Right cardiac atrium (tissue), 5 donors: ENCODE measurements around the gene CWF19L2. TPM values are rescaled to one million over a fixed set of nuclear protein-coding genes. Genes with fewer than 3 reads are reported as not detected.

Source experiments
- ATAC-seq, 2 donors: fragments of 200-7000 bp; cut with Tn5 transposase; one replicate each; pipeline versions ENCODE4 v1.8.0 to v1.9.1; 2020; ENCODE audit warnings: moderate library complexity in 2 of 2, mild to moderate bottlenecking in 1 of 2
- DNase-seq, 3 donors: peaks; one replicate each; pipeline ENCODE4 v3.0.0-alpha.2; 2020
- H3K27ac ChIP-seq: one replicate; pipeline ENCODE4 v1.5.1; 2013; ENCODE audit warnings: mild to moderate bottlenecking, low read length, control low read depth, moderate library complexity
- H3K27me3 ChIP-seq: one replicate; pipeline ENCODE4 v1.6.1; 2013; ENCODE audit not compliant: control insufficient read depth, insufficient read depth
- H3K4me1 ChIP-seq: one replicate; pipeline ENCODE4 v1.6.1; 2013; ENCODE audit warnings: low read length; ENCODE audit not compliant: control insufficient read depth, insufficient read depth
- H3K4me3 ChIP-seq: one replicate; pipeline ENCODE4 v1.5.1; 2013; ENCODE audit warnings: low read length, control low read depth
- H3K9me3 ChIP-seq: one replicate; pipeline ENCODE4 v1.6.1; 2013; ENCODE audit warnings: low read length; ENCODE audit not compliant: control insufficient read depth
- WGBS: extraction: QIAGEN DNeasy Blood & Tissue Kit; methylation state at CpG from one replicate; pipeline ENCODE4 v1.1.7; 2013; 5-methylcytosine and 5-hydroxymethylcytosine counted together
- intact Hi-C, 4 donors: fragments of 100-400 bp; cut with DNase I; formaldehyde crosslinking; loops; one replicate each; pipeline versions ENCODE4 v1.11.0 to v1.14.0; 2022 to 2023
- polyA plus RNA-seq: library from polyadenylated mRNA; stranded (reverse); fragments of 200-250 nt; gene quantifications from one replicate; pipeline ENCODE4 v1.2.3, GENCODE V29; 2013
- total RNA-seq, 4 donors: library from RNA; stranded (reverse); fragmentation: NEBNext Ultra II Directional; extraction: Animal tissue kit (Norgen Biotek cat#: 25700); gene quantifications; one replicate each; pipeline ENCODE4 v1.2.1, GENCODE V29; 2021
- donor health status: healthy with polysubstance abuse.
- donor health status: DM: no; HTN: yes; CAD: no.
- donor health status: DM: no; HTN: no; CAD: no.
- donor health status: DM: no; HTN: yes; CAD: no; lungs with severe emphysema.
- donor health status: DM: yes; HTN: yes; CAD: no.

CWF19L2 gene
- total and polyA plus RNA-seq, 5 donors = 5.3 to 12.7 (median 11.7) TPM

- WGBS = 96% methylated on average over 1 of the region's 1 CpG
- no peaks in the 10 kb centered on the region for H3K4me1 ChIP-seq
Measured at GRCh38 chr11:107384144-107384852, 73.3 kb downstream of the CWF19L2 start.

DNA sequence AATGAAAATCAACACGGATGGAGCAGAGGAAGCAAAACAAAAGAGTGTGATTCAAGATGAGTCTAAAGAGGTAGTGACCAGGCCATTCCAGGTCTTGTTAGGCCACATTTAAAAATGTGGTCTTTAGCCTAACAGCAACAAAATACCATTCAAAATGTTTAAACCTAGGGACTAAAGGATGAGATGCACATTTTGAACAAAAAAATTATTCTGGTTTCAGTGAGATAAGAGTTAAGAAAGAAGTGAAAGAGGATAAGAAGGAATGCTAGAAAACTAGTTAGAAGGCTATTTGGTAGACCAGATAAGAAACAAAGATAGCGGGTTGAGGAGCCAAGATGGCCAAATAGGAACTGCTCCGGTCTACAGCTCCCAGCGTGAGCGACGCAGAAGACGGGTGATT, 85.2 kb downstream of the CWF19L2 start:
- ATAC-seq = no peak
- no peaks in the 10 kb centered on the region for H3K9me3 ChIP-seq
- H3K4me1 ChIP-seq = no peaks in the 10 kb centered on the region
- no peak for DNase-seq
- no peaks in the 10 kb centered on the region for H3K27me3 ChIP-seq
- no peak overlapping the region for H3K4me3 ChIP-seq
- intact Hi-C loops = no loop called here
- 90% methylated on average over 7 of the region's 7 CpGs for WGBS
- no peak overlapping the region for H3K27ac ChIP-seq

More at GRCh38 chr11:107384144-107384852, 73.3 kb downstream of the CWF19L2 start:
- Histone ChIP-seq H3K9me3 (no peaks in the 10 kb centered on the region), H3K27ac (no peak overlapping the region), H3K27me3 (no peaks in the 10 kb centered on the region), H3K4me3 (no peak overlapping the region)
- no peak for DNase-seq
- no peak for ATAC-seq
- intact Hi-C loops = no loop called here

DNA sequence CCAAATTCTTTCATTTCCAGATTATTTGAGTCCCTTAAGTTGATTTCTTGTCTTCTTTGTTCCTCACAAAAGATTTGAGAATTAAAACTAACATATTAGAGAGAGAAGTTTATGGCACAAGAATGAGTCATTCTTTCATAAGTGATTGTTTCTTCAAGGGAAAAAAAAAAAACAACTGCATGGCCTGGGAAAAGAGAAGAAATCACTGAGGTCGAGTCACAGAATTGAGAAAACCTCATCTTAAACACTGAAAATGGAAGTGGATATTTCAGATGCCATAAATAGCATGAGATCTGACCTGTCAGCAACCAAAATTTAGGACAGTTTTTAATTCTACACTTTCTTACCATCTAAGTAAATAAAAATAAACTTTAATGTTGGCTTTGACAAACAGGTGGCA, 87.2 kb downstream of the CWF19L2 start:
- DNase-seq (no peak), ATAC-seq (no peak)
- no peaks in the 10 kb centered on the region for H3K4me1 ChIP-seq
- H3K4me3 ChIP-seq = no peak overlapping the region
- intact Hi-C loops = no loop called here
- no peaks in the 10 kb centered on the region for H3K9me3 ChIP-seq
- WGBS = 27% methylated on average over 1 of the region's 1 CpG
- H3K27me3 ChIP-seq = no peaks in the 10 kb centered on the region
- H3K27ac ChIP-seq = no peak overlapping the region

GRCh38 chr11:107359701-107360100, 97.9 kb downstream of the CWF19L2 start:
- H3K27me3 ChIP-seq = no peaks in the 10 kb centered on the region
- 94% methylated on average over 4 of the region's 4 CpGs for WGBS
- intact Hi-C loops = no loop called here
- ATAC-seq (no peak), DNase-seq (no peak)
- no peak overlapping the region for H3K4me3 ChIP-seq
- H3K9me3 ChIP-seq = no peaks in the 10 kb centered on the region
- peaks cover 1% of the 10 kb centered on the region for H3K4me1 ChIP-seq
- H3K27ac ChIP-seq = no peak overlapping the region

DNA sequence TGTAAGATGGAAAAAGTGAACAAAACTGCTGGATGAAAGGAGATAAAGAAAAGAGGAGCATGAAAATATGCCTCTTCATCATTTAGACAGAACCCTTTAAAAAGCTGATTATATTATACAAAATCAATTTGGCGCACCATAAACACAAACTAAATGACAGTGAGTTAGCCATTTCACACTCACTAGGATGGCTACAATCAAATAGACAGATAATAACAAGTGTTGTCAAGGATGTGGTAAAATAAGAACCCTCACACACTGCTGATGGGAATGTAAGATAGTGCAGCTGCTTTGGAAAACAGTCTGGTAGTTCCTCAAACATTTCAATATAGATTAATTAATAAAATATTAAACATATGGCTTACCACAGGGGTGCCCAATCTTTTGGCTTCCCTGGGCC, 99.7 kb downstream of the CWF19L2 start:
- DNase-seq (no peak), ATAC-seq (no peak)
- no peak overlapping the region for H3K4me3 ChIP-seq
- H3K27ac ChIP-seq = no peak overlapping the region
- H3K27me3 ChIP-seq = no peaks in the 10 kb centered on the region
- intact Hi-C loops = no loop called here
- H3K9me3 ChIP-seq = no peaks in the 10 kb centered on the region
- peaks cover 1% of the 10 kb centered on the region for H3K4me1 ChIP-seq
- WGBS = 53% methylated on average over 1 of the region's 1 CpG

DNA sequence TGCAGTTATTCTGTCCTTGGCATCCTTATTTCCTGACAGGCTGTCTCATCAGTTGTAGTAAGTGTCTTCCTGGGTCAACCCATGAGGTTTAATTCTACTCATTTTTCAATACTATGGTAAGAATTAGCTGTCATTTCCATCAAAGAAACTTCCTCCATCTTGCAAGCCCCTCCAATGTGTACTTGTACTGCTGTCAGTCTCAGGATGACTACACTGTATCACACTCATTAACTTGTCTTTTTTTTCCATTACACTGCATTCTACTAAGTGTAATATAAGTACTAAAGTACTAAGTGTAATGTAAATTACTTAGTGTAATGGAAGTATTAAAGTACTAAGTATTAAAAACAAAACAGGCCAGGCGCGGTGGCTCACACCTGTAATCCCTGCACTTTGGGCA, 102.8 kb downstream of the CWF19L2 start:
- WGBS = 70% methylated on average over 2 of the region's 2 CpGs
- H3K4me1 ChIP-seq = peaks cover 1% of the 10 kb centered on the region
- no peak overlapping the region for H3K27ac ChIP-seq
- ATAC-seq = no peak
- intact Hi-C loops = no loop called here
- H3K27me3 ChIP-seq = no peaks in the 10 kb centered on the region
- no peak for DNase-seq
- no peak overlapping the region for H3K4me3 ChIP-seq
- H3K9me3 ChIP-seq = no peaks in the 10 kb centered on the region

- DNase-seq (no peak), ATAC-seq (no peak)
- no peak overlapping the region for H3K27ac ChIP-seq
- intact Hi-C loops = no loop called here
- H3K4me1 ChIP-seq = no peaks in the 10 kb centered on the region
- H3K4me3 ChIP-seq = no peak overlapping the region
- WGBS = 95% methylated on average over 2 of the region's 2 CpGs
- no peaks in the 10 kb centered on the region for H3K9me3 ChIP-seq
- H3K27me3 ChIP-seq = no peaks in the 10 kb centered on the region
Measured at GRCh38 chr11:107337917-107338316, 119.7 kb downstream of the CWF19L2 start.

- intact Hi-C loops = no loop called here
- H3K9me3 ChIP-seq = no peaks in the 10 kb centered on the region
- no peak overlapping the region for H3K27ac ChIP-seq
- ATAC-seq (no peak), DNase-seq (no peak)
- 95% methylated on average over 1 of the region's 1 CpG for WGBS
- no peak overlapping the region for H3K4me3 ChIP-seq
- no peaks in the 10 kb centered on the region for H3K4me1 ChIP-seq
- H3K27me3 ChIP-seq = no peaks in the 10 kb centered on the region
Measured at GRCh38 chr11:107331728-107332127, 125.9 kb downstream of the CWF19L2 start.

- no peak overlapping the region for H3K27ac ChIP-seq
- H3K4me3 ChIP-seq = no peak overlapping the region
- WGBS = 96% methylated on average over 3 of the region's 3 CpGs
- ATAC-seq (no peak), DNase-seq (no peak)
- H3K4me1 ChIP-seq = no peaks in the 10 kb centered on the region
- intact Hi-C loops = no loop called here
- no peaks in the 10 kb centered on the region for H3K27me3 ChIP-seq
- H3K9me3 ChIP-seq = no peaks in the 10 kb centered on the region
Measured at GRCh38 chr11:107329164-107329563, 128.5 kb downstream of the CWF19L2 start.

- WGBS = 48% methylated on average over 1 of the region's 1 CpG
- ATAC-seq (no peak), DNase-seq (no peak)
- Histone ChIP-seq H3K27ac (no peak overlapping the region), H3K9me3 (no peaks in the 10 kb centered on the region), H3K27me3 (no peaks in the 10 kb centered on the region), H3K4me1 (no peaks in the 10 kb centered on the region), H3K4me3 (no peak overlapping the region)
- intact Hi-C loops = no loop called here
Measured at GRCh38 chr11:107316426-107316825, 141.2 kb downstream of the CWF19L2 start.

- no peaks in the 10 kb centered on the region for H3K27me3 ChIP-seq
- intact Hi-C loops = no loop called here
- no peak for DNase-seq
- no peaks in the 10 kb centered on the region for H3K4me1 ChIP-seq
- no peak for ATAC-seq
- H3K9me3 ChIP-seq = no peaks in the 10 kb centered on the region
- no peak overlapping the region for H3K4me3 ChIP-seq
- WGBS = 89% methylated on average over 2 of the region's 2 CpGs
- H3K27ac ChIP-seq = no peak overlapping the region
Measured at GRCh38 chr11:107307991-107308390, 149.6 kb downstream of the CWF19L2 start.

- Histone ChIP-seq H3K4me1 (no peaks in the 10 kb centered on the region), H3K27me3 (no peaks in the 10 kb centered on the region), H3K27ac (no peak overlapping the region), H3K9me3 (no peaks in the 10 kb centered on the region), H3K4me3 (no peak overlapping the region)
- ATAC-seq (no peak), DNase-seq (no peak)
- intact Hi-C loops = no loop called here
- 61% methylated on average over 1 of the region's 1 CpG for WGBS
Measured at GRCh38 chr11:107301878-107302277, 155.7 kb downstream of the CWF19L2 start.
